CD4-positive, alpha-beta memory T cell (primary cell): ENCODE results near the gene FRZB. TPM values are rescaled to one million over a fixed set of nuclear protein-coding genes. Genes with fewer than 3 reads are reported as not detected.

Experiments
- CTCF ChIA-PET: fragments of 350-600 bp; sonication (Branson Sonifier 250); formaldehyde crosslinking; loops from one replicate; lab custom pipeline; 2021; ENCODE audit warnings: inconsistent platforms; ENCODE audit not compliant: partially characterized antibody; lab: Charles Lee
- POLR2A ChIA-PET: fragments of 350-600 bp; sonication (Branson Sonifier 250); formaldehyde crosslinking; loops from one replicate; lab custom pipeline; 2021; ENCODE audit not compliant: partially characterized antibody; lab: Charles Lee
- DNase-seq, 5 donors: peaks; one replicate each; pipeline versions ENCODE4 v3.0.0 to v3.0.0-alpha.2; 2020 to 2022; ENCODE audit warnings: mixed read lengths in 1 of 5
- H3K27ac ChIP-seq: one replicate; pipeline ENCODE4 v1.7.0; 2013; ENCODE audit warnings: low read depth, low read length
- H3K27me3 ChIP-seq: 2 replicates; pipeline ENCODE4 v1.7.0; 2013; ENCODE audit warnings: mild to moderate bottlenecking, low read length, moderate library complexity; ENCODE audit not compliant: insufficient read depth
- H3K36me3 ChIP-seq: 2 replicates; pipeline ENCODE4 v1.7.0; 2013; ENCODE audit warnings: mild to moderate bottlenecking, low read length, moderate library complexity; ENCODE audit not compliant: insufficient read depth
- H3K4me1 ChIP-seq: 2 replicates; pipeline ENCODE4 v1.7.0; 2013; ENCODE audit warnings: mild to moderate bottlenecking, low read length, moderate library complexity; ENCODE audit not compliant: insufficient read depth
- H3K4me3 ChIP-seq, 2 donors: one replicate each; pipeline ENCODE4 v1.7.0; 2013; ENCODE audit warnings: low read length in 2 of 2, mild to moderate bottlenecking in 1 of 2
- H3K9me3 ChIP-seq, 2 donors: one replicate each; pipeline ENCODE4 v1.7.0; 2013; ENCODE audit warnings: low read length in 2 of 2, control low read depth in 1 of 2; ENCODE audit not compliant: control insufficient read depth in 1 of 2
- H3K27ac Mint-ChIP-seq, 7 donors: one replicate each; pipeline ENCODE4 v1.8.0; 2020 to 2021; ENCODE audit warnings: mixed read lengths in 7 of 7, mild to moderate bottlenecking in 6 of 7, inconsistent platforms in 3 of 7, moderate library complexity in 3 of 7
- H3K27me3 Mint-ChIP-seq, 2 donors: one replicate each; pipeline ENCODE4 v1.8.0; 2020 to 2021; ENCODE audit warnings: mixed read lengths in 2 of 2
- H3K36me3 Mint-ChIP-seq, 2 donors: one replicate each; pipeline ENCODE4 v1.8.0; 2020 to 2021; ENCODE audit warnings: mixed read lengths in 2 of 2, inconsistent platforms in 1 of 2, mild to moderate bottlenecking in 1 of 2
- H3K4me1 Mint-ChIP-seq, 4 donors: one replicate each; pipeline ENCODE4 v1.8.0; 2020 to 2021; ENCODE audit warnings: mixed read lengths in 4 of 4, mild to moderate bottlenecking in 1 of 4
- H3K4me3 Mint-ChIP-seq, 8 donors: one replicate each; pipeline ENCODE4 v1.8.0; 2020 to 2021; ENCODE audit warnings: mixed read lengths in 8 of 8, mild to moderate bottlenecking in 7 of 8, moderate library complexity in 6 of 8, inconsistent platforms in 3 of 8
- H3K9me3 Mint-ChIP-seq, 8 donors: one replicate each; pipeline ENCODE4 v1.8.0; 2020 to 2021; ENCODE audit warnings: mixed read lengths in 8 of 8, mild to moderate bottlenecking in 5 of 8, inconsistent platforms in 3 of 8, moderate library complexity in 1 of 8
- intact Hi-C: fragments of 100-400 bp; cut with micrococcal nuclease; formaldehyde crosslinking; loops from one replicate; pipeline ENCODE4 v1.15.1; 2023
- polyA plus RNA-seq, 2 donors: library from polyadenylated mRNA; unstranded; fragments of 300-500 nt; fragmentation: Illumina TruSeq; gene quantifications; one replicate each; pipeline ENCODE4 v1.2.3, GENCODE V29; 2021
- total RNA-seq, 2 experiments: library from RNA; stranded (reverse); gene quantifications; one replicate each; pipeline ENCODE4 v1.2.3, GENCODE V29; 2021

The FRZB gene
- total and polyA plus RNA-seq, 4 experiments from 2014 or later = 0.43 TPM; not detected in 3

DNA sequence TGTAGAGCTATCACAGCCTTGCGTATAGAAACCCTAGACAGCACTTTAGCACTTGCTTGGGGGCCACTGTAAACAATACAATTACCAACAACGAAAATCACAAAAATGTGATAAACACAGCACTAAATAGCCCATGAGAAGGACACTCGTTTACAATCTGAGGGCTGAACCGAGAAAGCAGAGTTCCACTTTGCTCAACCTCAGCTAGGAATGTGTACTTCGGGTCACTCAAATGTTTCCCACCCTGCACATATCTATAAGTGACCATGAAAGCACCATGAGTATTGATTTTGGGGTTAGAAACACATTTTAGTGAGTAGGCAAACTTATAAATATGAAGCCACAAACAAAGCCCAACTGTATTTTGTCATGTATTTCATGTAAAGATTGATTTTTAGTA, 62.3 kb downstream of the FRZB start:
- no peaks in the 10 kb centered on the region for H3K9me3 ChIP-seq
- no peaks in the 10 kb centered on the region for H3K27me3 ChIP-seq
- Mint-ChIP-seq H3K4me1 (no peaks in the 10 kb centered on the region), H3K9me3 (no peaks in the 10 kb centered on the region), H3K4me3 (no peak overlapping the region), H3K36me3 (no peaks in the 10 kb centered on the region), H3K27ac (no peak overlapping the region), H3K27me3 (peaks cover 11 to 15% of the 10 kb centered on the region in 2 donors)
- H3K36me3 ChIP-seq = no peaks in the 10 kb centered on the region
- H3K27ac ChIP-seq = no peak overlapping the region
- DNase-seq = no peak
- intact Hi-C loops = no loop called here
- no peaks in the 10 kb centered on the region for H3K4me1 ChIP-seq
- CTCF ChIA-PET = no interaction called here
- H3K4me3 ChIP-seq = no peak overlapping the region
- POLR2A ChIA-PET = no interaction called here

DNA sequence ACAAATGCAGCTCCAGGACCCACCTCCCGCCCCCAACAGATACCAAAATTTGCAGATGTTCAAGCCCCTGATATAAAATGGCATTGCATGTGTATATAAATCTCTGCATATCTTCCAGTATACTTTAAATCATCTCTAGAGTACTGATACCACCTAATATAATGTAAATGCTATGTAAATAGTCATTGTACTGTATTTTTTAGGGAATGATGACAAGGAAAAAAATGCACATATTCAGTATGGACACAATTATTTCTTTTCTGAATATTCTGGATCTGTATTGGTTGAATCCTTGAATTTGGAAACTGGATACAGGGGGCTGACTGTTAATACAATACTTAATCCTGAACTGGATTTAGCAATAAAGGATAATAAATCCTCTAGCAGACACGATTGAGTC, 67.7 kb downstream of the FRZB start:
- intact Hi-C loops = no loop called here
- H3K36me3 Mint-ChIP-seq = no peaks in the 10 kb centered on the region
- Histone ChIP-seq H3K9me3 (no peaks in the 10 kb centered on the region), H3K4me3 (no peak overlapping the region), H3K4me1 (no peaks in the 10 kb centered on the region), H3K36me3 (no peaks in the 10 kb centered on the region), H3K27me3 (no peaks in the 10 kb centered on the region), H3K27ac (no peak overlapping the region)
- no peaks in the 10 kb centered on the region for H3K9me3 Mint-ChIP-seq
- no peak for DNase-seq
- peaks cover 15 to 20% of the 10 kb centered on the region in 2 donors for H3K27me3 Mint-ChIP-seq
- no peak overlapping the region for H3K27ac Mint-ChIP-seq
- CTCF ChIA-PET = no interaction called here
- H3K4me3 Mint-ChIP-seq = no peak overlapping the region
- H3K4me1 Mint-ChIP-seq = no peaks in the 10 kb centered on the region
- POLR2A ChIA-PET = no interaction called here

DNA sequence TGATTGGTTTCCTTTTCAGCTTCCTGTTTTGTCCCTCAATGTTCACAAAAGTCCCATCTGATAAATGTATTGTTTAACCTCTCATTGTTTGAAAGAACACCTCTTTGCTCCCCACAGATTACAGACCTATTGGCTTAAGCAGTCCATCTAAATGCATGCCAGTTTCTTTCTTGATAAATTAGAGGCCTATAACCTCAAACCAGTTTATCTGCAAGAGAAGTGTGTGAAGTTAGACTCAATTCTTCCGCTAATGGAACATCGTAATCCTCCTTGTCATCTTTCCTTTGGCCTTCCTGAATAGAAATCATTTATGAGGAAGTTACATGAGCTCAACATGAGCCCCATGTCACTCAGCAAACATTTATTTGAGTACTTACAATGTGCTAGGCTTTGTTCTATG, 74.0 kb downstream of the FRZB start:
- Mint-ChIP-seq H3K4me1 (no peaks in the 10 kb centered on the region), H3K36me3 (no peaks in the 10 kb centered on the region), H3K9me3 (no peaks in the 10 kb centered on the region), H3K27ac (no peak overlapping the region), H3K4me3 (no peak overlapping the region), H3K27me3 (peaks cover 7 to 8% of the 10 kb centered on the region in 2 donors)
- DNase-seq = no peak
- Histone ChIP-seq H3K4me3 (no peak overlapping the region), H3K27me3 (no peaks in the 10 kb centered on the region), H3K36me3 (no peaks in the 10 kb centered on the region), H3K9me3 (no peaks in the 10 kb centered on the region), H3K4me1 (no peaks in the 10 kb centered on the region), H3K27ac (no peak overlapping the region)
- intact Hi-C loops = no loop called here
- ChIA-PET CTCF (interaction anchor here (1.3 kb wide), 1 partner anchor 25 kb away, joined by 4 read pairs; no protein-coding TSS in a partner anchor), POLR2A (no interaction called here)

DNA sequence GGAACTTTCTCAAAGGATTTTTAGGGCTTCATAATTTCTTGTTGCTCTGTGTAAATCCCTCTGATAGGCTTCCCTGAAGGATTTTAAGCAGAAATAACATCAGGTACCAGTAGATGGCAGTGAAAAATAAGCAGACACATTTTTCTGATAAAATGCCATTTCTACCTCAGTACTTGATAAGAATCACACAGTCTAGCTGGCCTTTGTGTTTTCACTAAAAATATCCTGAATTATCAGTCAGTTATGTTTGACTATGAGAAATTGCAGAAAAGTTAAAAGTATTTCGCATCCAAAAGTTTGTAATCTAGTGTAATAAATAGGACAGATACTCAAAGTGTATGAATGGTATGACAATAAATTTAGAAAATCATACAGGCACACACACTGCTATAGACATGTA, 81.7 kb downstream of the FRZB start:
- Mint-ChIP-seq H3K4me3 (no peak overlapping the region), H3K4me1 (no peaks in the 10 kb centered on the region), H3K27ac (no peak overlapping the region), H3K36me3 (peaks cover 12 to 15% of the 10 kb centered on the region in 2 donors), H3K9me3 (peaks cover 0 to 3% (median 0%) of the 10 kb centered on the region in 8 donors), H3K27me3 (no peaks in the 10 kb centered on the region)
- Histone ChIP-seq H3K36me3 (peaks cover 3% of the 10 kb centered on the region), H3K4me1 (no peaks in the 10 kb centered on the region), H3K4me3 (no peak overlapping the region), H3K9me3 (no peaks in the 10 kb centered on the region), H3K27me3 (no peaks in the 10 kb centered on the region), H3K27ac (no peak overlapping the region)
- DNase-seq = no peak
- intact Hi-C loops = no loop called here
- ChIA-PET POLR2A (no interaction called here), CTCF (interaction anchor here (1.0 to 1.5 kb wide), 2 partner anchors 9 to 195 kb away, joined by 3 to 6 read pairs; no protein-coding TSS in a partner anchor)

GRCh38 chr2:182784058-182784706, 82.3 kb downstream of the FRZB start:
- intact Hi-C loops = no loop called here
- ChIA-PET CTCF (interaction anchor here (1.0 to 1.5 kb wide), 2 partner anchors 10 to 195 kb away, joined by 3 to 6 read pairs; no protein-coding TSS in a partner anchor), POLR2A (no interaction called here)
- no peaks in the 10 kb centered on the region for H3K4me1 Mint-ChIP-seq
- no peak overlapping the region for H3K4me3 ChIP-seq
- H3K4me1 ChIP-seq = no peaks in the 10 kb centered on the region
- H3K9me3 Mint-ChIP-seq = peaks cover 0 to 3% (median 0%) of the 10 kb centered on the region in 8 donors
- peaks cover 4% of the 10 kb centered on the region for H3K36me3 ChIP-seq
- no peaks in the 10 kb centered on the region for H3K9me3 ChIP-seq
- H3K27me3 ChIP-seq = no peaks in the 10 kb centered on the region
- no peaks in the 10 kb centered on the region for H3K27me3 Mint-ChIP-seq
- H3K4me3 Mint-ChIP-seq = no peak overlapping the region
- no peak overlapping the region for H3K27ac Mint-ChIP-seq
- no peak for DNase-seq
- H3K27ac ChIP-seq = no peak overlapping the region
- peaks cover 14 to 15% of the 10 kb centered on the region in 2 donors for H3K36me3 Mint-ChIP-seq

Other genes starting within 250 kb of the FRZB start
- 10 to 100 TPM; 56.5 to 57.3 TPM for gene DNAJC10, start 150.4 kb downstream of the FRZB start, total RNA-seq
- gene DNAJC10, start 150.4 kb downstream of the FRZB start, polyA plus RNA-seq = 10 to 100 TPM; 52.2 to 62.4 TPM
- 1 to 10 TPM; 4.9 to 6.3 TPM for gene NCKAP1, start 171.8 kb upstream of the FRZB start, total RNA-seq
- gene NCKAP1, start 171.8 kb upstream of the FRZB start, polyA plus RNA-seq = 1 to 10 TPM in 1 of 2 donors, under 1 TPM in 1; 0.24 to 1.5 TPM
- gene DUSP19, start 212.1 kb upstream of the FRZB start, total RNA-seq = 1 to 10 TPM; 3.3 to 3.7 TPM
- 1 to 10 TPM in 1 of 2 donors, under 1 TPM in 1; 0.49 to 1.4 TPM for gene DUSP19, start 212.1 kb upstream of the FRZB start, polyA plus RNA-seq